GM21737 (cell line): ENCODE measurements around the gene VPS26A.

Experiments
- ATAC-seq: cut with Tn5 transposase; IDR thresholded peaks from one replicate; pipeline ENCODE4 v1.9.1; 2021; ENCODE audit warnings: mild to moderate bottlenecking, moderate library complexity; ENCODE audit not compliant: unreplicated experiment

The VPS26A gene

DNA sequence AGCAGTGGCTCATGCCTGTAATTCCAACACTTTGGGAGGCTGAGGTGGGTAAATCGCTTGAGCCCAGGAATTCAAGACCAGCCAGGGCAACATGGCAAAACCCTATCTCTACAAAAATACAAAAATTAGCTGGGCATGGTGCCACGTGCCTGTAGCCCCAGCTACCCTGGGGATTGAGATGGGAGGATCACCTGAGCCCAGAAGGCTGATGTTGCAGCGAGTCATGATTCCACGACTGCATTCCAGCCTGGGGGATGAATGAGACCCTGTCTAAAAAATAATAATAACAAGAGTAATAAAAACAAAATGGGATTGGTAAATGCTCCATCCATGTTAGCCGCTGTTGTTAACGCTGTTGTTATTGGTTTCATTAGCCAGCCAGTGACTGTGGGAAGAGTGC, 94.9 kb downstream of the VPS26A start:
- ATAC-seq = no peak

DNA sequence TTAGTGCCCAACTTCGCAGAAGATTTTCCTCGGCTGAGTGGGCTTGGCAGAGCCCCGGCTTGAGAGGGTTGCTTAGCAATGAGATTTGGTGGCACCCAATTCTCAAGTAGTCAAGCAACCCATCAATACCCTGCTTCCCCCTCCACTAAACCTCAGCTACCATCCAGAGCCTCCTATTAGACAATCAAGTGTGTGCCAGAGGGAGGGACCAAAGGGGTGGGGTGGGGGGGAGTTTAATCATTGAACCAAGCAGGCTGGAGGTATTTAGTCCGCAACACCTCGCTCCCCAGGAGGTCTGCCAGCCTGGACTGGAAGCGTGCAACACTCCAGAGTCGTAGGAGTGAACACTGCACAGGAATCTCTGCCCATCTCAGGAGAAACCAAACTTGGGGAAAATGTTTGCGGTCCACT, 96.1 kb downstream of the VPS26A start, which contains the start of gene HKDC1:
Gene HKDC1 (plus strand): TSS at position 292 of the 411 bp plus-strand sequence. CDS start 104 bp downstream, at position 396.
- no peak for ATAC-seq

DNA sequence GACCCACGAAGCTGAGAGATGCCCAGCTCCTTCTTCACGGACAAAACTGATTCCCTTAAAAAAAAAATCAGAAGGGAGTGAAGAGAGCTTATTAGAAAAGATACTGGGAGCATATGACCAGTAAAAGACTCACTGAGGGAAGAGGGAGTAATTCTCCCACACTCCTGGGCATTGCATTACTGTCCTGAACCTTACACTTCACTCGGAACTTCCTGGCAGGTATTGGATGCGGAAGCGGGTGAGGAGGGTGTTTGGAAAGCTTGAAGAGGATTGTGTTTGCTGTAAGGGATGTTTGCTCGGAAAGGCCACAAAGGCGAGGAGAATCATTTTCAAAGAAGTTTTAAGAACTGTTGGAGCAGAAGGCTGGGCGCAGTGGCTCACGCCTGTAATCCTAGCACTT, 96.5 kb downstream of the VPS26A start:
- no peak for ATAC-seq
